Kidney (tissue), 14 donors: ENCODE data around the gene GIPC1. TPM values are rescaled to one million over a fixed set of nuclear protein-coding genes. Genes with fewer than 3 reads are reported as not detected.

ENCODE experiments used
- DNase-seq, 5 donors: peaks; one replicate each; pipeline ENCODE4 v3.0.0-alpha.2; 2013 to 2020
- FAIRE-seq: peaks from 2 replicates; lab custom pipeline; 2012; peaks lifted over from hg19 to GRCh38; lab: Jason Lieb, UNC
- H3K27ac ChIP-seq, 2 donors: one replicate each; pipeline ENCODE4 v1.7.0; 2013; ENCODE audit warnings: low read depth in 2 of 2, low read length in 2 of 2, inconsistent platforms in 1 of 2
- H3K27me3 ChIP-seq: one replicate; pipeline ENCODE4 v1.7.1; 2013; ENCODE audit warnings: low read length, inconsistent platforms; ENCODE audit not compliant: control insufficient read depth, insufficient read depth
- H3K36me3 ChIP-seq, 3 donors: one replicate each; pipeline versions ENCODE4 v1.7.0 to v1.7.1; 2013; ENCODE audit warnings: low read length in 3 of 3, control low read depth in 1 of 3, inconsistent platforms in 1 of 3; ENCODE audit not compliant: insufficient read depth in 3 of 3, control insufficient read depth in 2 of 3
- H3K4me1 ChIP-seq, 3 donors: one replicate each; pipeline versions ENCODE4 v1.7.0 to v1.7.1; 2013; ENCODE audit warnings: low read length in 3 of 3, inconsistent platforms in 1 of 3, low read depth in 1 of 3; ENCODE audit not compliant: control insufficient read depth in 2 of 3, insufficient read depth in 2 of 3
- H3K4me3 ChIP-seq, 3 donors: one replicate each; pipeline versions ENCODE4 v1.7.0 to v1.8.1; 2013; ENCODE audit warnings: low read length in 3 of 3, control low read depth in 1 of 3, inconsistent platforms in 1 of 3
- H3K9ac ChIP-seq, 3 donors: one replicate each; pipeline versions ENCODE4 v1.7.0 to v1.7.1; 2013; ENCODE audit warnings: low read length in 3 of 3, control low read depth in 1 of 3, inconsistent platforms in 1 of 3
- H3K9me3 ChIP-seq, 3 donors: one replicate each; pipeline versions ENCODE4 v1.7.0 to v1.7.1; 2013; ENCODE audit warnings: low read length in 3 of 3, control low read depth in 1 of 3, inconsistent platforms in 1 of 3; ENCODE audit not compliant: control insufficient read depth in 2 of 3, insufficient read depth in 1 of 3
- CTCF ChIP-seq: IDR thresholded peaks from 3 replicates; pipeline ENCODE4 v1.5.1; 2012; ENCODE audit warnings: mild to moderate bottlenecking, moderate library complexity, borderline replicate concordance; ENCODE audit not compliant: insufficient read depth; ENCODE audit errors: extremely low read depth
- intact Hi-C: fragments of 100-400 bp; cut with DNase I; formaldehyde crosslinking; loops from one replicate; pipeline ENCODE4 v1.11.1; 2022
- polyA plus RNA-seq: library from polyadenylated mRNA; stranded (reverse); fragments of 350-450 nt; fragmentation: Illumina TruSeq; extraction: RNeasy Lipid Tissue Mini Kit (QIAGEN cat#74804); gene quantifications from one replicate; pipeline ENCODE4 v1.2.3, GENCODE V29; 2014; ENCODE audit warnings: low read depth, low replicate concordance; ENCODE audit not compliant: insufficient read depth
- total RNA-seq: library from RNA; stranded (reverse); fragmentation: NEBNext Ultra II Directional; extraction: Animal tissue kit (Norgen Biotek cat#: 25700); gene quantifications from one replicate; pipeline ENCODE4 v1.2.1, GENCODE V29; 2021
- donor health status: control.
- donor health status: control.
- donor health status: control.
- donor health status: control.
- donor health status: control.
- donor health status: DM: yes; HTN: yes; CAD: no.
- donor health status: Normal renal cell carcinoma (clear cell type).

Gene GIPC1
- total and polyA plus RNA-seq, 2 donors from 2014 or later, result 94.6 to 137 TPM

GRCh38 chr19:14492756-14493337 lies 3.1 kb downstream of the GIPC1 start:
- Histone ChIP-seq H3K9ac (no peak overlapping the region), H3K9me3 (no peaks in the 10 kb centered on the region), H3K27ac (no peak overlapping the region), H3K4me3 (no peak overlapping the region), H3K4me1 (peaks cover 2 to 17% (median 15%) of the 10 kb centered on the region in 3 donors), H3K36me3 (peaks cover 2 to 6% (median 3%) of the 10 kb centered on the region in 3 donors), H3K27me3 (no peaks in the 10 kb centered on the region)
- DNase-seq (no peak), FAIRE-seq (no peak)
- no peak for TF ChIP-seq CTCF
- intact Hi-C loops, result no loop called here

- DNase-seq (no peak), FAIRE-seq (no peak)
- Histone ChIP-seq H3K27me3 (no peaks in the 10 kb centered on the region), H3K27ac (no peak overlapping the region), H3K36me3 (peaks cover 2 to 7% (median 3%) of the 10 kb centered on the region in 3 donors), H3K9me3 (no peaks in the 10 kb centered on the region), H3K4me1 (no peaks in the 10 kb centered on the region), H3K9ac (no peak overlapping the region), H3K4me3 (no peak overlapping the region)
- no peak for TF ChIP-seq CTCF
- intact Hi-C loops, result no loop called here
These were observed 8.4 kb downstream of the GIPC1 start for GRCh38 chr19:14487370-14488125.

- DNase-seq (no peak), FAIRE-seq (no peak)
- Histone ChIP-seq H3K4me1 (peaks cover 0 to 6% (median 0%) of the 10 kb centered on the region in 3 donors), H3K4me3 (no peak overlapping the region), H3K27me3 (no peaks in the 10 kb centered on the region), H3K36me3 (peaks cover 0 to 25% (median 0%) of the 10 kb centered on the region in 3 donors), H3K9ac (no peak overlapping the region), H3K27ac (no peak overlapping the region), H3K9me3 (no peaks in the 10 kb centered on the region)
- TF ChIP-seq CTCF, result no peak
- intact Hi-C loops, result no loop called here
These were observed 13.6 kb downstream of the GIPC1 start for GRCh38 chr19:14482172-14482941.
